Cardiac septum (tissue), 1 donor: ENCODE results near the gene PCLO. TPM values are rescaled to one million over a fixed set of nuclear protein-coding genes. Genes with fewer than 3 reads are reported as not detected.

Experiments used
- DNase-seq: peaks from one replicate; pipeline ENCODE4 v3.0.0-alpha.2; 2020; ENCODE audit warnings: low spot score
- intact Hi-C: fragments of 100-400 bp; cut with DNase I; formaldehyde crosslinking; loops from one replicate; pipeline ENCODE4 v1.14.0; 2022
- total RNA-seq: library from RNA; stranded (reverse); fragmentation: NEBNext Ultra II Directional; extraction: Animal tissue kit (Norgen Biotek cat#: 25700); gene quantifications from one replicate; pipeline ENCODE4 v1.2.1, GENCODE V29; 2021
- donor health status: DM: no; HTN: no; CAD: no.

Gene PCLO
- total RNA-seq, 1 donor from 2014 or later: 3.2 TPM

DNA sequence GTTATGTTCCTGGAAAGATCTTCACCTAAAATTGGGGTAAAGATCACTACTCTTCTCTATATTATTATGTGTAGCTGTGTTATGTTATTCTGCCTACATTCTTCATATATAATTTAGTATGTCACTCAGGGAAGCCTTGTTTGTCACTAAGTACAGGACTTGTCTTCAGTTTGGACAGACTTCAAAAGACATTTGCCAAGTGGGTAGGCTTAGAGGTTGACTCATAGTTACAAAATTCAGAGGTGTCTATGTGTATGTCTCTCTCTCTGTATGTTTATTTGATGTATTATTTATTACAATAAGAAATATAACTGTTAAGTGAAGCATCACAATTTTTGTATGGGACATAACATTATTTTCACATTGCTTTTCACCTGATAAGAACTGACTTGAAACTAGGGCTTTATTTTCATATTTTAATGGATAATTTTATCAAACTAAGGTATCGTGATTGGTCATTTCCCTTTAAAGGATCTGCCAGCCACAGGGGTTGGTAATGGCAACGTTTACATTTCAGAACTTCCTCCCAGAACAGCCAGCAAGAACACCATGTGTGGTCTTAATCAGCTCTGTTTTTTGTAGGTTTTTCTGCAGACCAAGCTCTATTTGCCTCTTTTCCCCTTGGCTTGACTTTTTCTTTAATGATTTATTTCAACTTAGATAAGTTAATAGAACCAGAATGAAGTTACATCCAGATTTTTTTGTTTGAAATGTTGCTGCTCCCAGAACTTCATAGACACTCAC lies 457.0 kb downstream of the PCLO start:
- no peak for DNase-seq
- intact Hi-C loops: no loop called here

DNA sequence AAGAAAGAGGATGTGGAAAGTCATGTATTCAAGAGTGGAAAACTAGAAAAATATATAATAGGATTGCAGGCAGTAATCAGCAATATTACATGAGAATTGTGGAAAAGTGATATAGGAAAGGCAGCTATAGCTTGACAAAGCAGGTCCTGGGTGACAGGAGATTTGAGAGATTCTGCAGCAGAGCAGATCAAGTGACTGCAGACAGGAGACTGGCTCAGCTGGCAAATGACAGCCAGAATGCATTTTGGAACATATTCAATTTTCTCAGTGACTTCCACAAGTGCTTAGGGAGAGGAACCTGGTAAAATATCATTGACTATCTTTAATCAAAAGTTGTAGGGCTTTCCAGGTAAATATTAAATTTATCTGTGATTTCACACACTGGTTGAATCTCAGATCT lies 458.6 kb downstream of the PCLO start:
- DNase-seq: no peak
- intact Hi-C loops: no loop called here
